Measurements from ENCODE around the gene ANAPC1.
A peak's percentile ranks its signal among the peaks of the same experiment; 100 is the strongest.

Gene ANAPC1

DNA sequence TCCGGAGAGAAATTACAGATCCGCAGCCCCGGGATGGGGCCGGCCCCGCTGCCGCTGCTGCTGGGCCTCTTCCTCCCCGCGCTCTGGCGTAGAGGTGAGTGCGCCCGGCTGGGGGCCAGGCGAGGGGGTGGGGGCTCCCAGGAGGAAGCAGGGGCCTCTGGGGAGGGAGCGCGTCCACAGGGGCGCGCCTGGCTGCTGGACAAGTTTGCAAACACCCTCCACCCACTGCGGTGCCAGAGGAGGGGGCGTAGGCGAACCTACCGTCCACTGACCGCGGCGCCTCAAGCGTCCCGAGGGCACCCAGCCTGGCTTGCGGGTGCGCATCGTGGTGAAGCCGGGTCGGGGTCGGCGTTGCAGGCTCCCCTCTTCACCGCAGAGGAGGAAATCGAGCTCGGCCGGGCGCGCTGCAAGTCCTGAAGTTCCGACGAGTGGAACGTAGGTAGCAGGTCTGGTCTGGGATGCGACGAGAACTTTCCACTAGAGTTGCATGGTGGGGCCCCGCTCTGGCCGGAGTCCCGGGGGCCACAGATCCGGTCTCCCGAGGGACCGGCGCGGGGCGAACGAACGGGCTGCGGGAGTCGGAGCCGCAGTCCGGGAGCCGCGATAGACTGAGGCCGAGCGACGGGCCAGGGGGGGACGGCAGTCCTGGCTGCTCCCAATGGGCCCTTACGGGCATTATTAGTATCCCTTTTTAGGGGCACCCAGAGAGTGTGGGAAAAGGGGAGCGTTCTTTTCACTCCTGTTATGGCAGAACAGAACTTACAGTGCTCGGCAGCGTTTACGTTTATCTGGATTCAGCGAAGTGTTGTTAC, 14.9 kb upstream of the ANAPC1 start (continued):
- TF ChIP-seq, protein P1, sequence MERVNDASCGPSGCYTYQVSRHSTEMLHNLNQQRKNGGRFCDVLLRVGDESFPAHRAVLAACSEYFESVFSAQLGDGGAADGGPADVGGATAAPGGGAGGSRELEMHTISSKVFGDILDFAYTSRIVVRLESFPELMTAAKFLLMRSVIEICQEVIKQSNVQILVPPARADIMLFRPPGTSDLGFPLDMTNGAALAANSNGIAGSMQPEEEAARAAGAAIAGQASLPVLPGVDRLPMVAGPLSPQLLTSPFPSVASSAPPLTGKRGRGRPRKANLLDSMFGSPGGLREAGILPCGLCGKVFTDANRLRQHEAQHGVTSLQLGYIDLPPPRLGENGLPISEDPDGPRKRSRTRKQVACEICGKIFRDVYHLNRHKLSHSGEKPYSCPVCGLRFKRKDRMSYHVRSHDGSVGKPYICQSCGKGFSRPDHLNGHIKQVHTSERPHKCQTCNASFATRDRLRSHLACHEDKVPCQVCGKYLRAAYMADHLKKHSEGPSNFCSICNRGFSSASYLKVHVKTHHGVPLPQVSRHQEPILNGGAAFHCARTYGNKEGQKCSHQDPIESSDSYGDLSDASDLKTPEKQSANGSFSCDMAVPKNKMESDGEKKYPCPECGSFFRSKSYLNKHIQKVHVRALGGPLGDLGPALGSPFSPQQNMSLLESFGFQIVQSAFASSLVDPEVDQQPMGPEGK (tag by site-specific recombination; IDR thresholded peaks at IDR 0.05) = peak; percentile 71
- TF ChIP-seq GLI4 (tag by site-specific recombination; IDR thresholded peaks at IDR 0.05) (no peak), KLF9 (tag by site-specific recombination; IDR thresholded peaks at IDR 0.05; ENCODE audit: low read depth) (peak; percentile 35; the same call in 1 of the 2 replicates), ZNF585B (tag by site-specific recombination; IDR thresholded peaks at IDR 0.05) (no peak), ZNF707 (tag by site-specific recombination; IDR thresholded peaks at IDR 0.05) (no peak), ZNF843 (tag by site-specific recombination; IDR thresholded peaks at IDR 0.05) (no peak)

DNA sequence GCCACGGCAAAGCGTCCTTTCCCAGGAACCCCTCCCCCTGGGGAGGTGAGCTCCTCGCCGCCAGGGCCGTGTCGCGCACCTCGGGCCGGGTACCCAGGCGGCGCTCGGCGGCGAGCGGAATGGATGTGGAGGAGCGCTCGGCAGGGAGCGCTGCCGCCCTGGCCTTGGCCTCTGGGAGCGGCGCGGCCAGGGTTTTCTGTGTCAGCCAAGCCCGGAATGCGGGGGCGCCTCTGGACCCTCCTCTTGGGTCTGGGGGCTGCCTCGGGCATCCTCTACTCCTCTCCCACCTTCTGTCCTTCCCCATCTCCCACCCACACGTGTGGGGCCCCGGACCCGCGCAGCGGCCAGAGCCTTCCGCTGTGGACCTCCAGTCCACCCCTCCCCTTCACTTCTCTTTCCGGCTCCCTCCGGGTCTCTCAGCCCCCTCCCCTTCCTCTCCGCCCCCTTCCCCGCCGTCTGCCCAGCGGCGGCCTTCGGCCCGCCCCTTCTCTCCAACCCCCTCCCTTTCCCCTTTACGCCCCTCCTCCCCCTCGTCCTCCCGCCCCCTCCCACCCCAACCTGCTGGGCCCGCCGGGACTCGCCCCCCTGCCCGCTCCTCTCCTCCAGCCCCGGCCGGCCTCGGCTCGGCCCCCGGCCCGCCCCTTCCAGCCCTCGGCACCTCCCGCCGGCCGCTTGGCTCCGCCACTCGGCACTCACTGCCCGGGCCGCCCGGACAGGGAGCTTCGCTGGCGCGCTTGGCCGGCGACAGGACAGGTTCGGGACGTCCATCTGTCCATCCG, 14.1 kb upstream of the ANAPC1 start, which contains the start of gene MERTK:
Gene MERTK, plus strand, starts transcription at position 684 of the 779 bp plus-strand sequence. CDS start 129 bp downstream, outside the sequence.
- ChIA-PET POLR2A (interaction anchor here (0.5 to 2.1 kb wide), 6 partner anchors 10 to 357 kb away, joined by 3 to 20 read pairs (median 5); partner anchors contain the start of genes ANAPC1, TMEM87B and ZC3H8), CTCF (interaction anchor here (0.8 to 1.6 kb wide), 3 partner anchors 9 to 151 kb away, joined by 3 to 14 read pairs (median 4); no protein-coding TSS in a partner anchor)
- no peaks in the 10 kb centered on the region for H3K9me3 ChIP-seq (ENCODE audit: control insufficient read depth, insufficient read depth, low read depth, low read length)
- H3K4me1 ChIP-seq (ENCODE audit: control insufficient read depth, insufficient read depth, low read length) = peaks cover 10% of the 10 kb centered on the region; the same call in 1 of the 2 replicates
- peak within 1 kb of the TSS; percentile 75 for H3K4me3 ChIP-seq (ENCODE audit: low read depth, low read length)
- H3K27ac ChIP-seq (ENCODE audit: extremely low read depth, low read depth, low read length) = peak within 1 kb of the TSS; percentile 76; the same call in 1 of the 2 replicates
- H3K36me3 ChIP-seq (ENCODE audit: control insufficient read depth in 2 of 2, insufficient read depth in 1 of 2, low read length in 2 of 2) = no peaks in the 10 kb centered on the region
- no peak for TF ChIP-seq ZFP3 (tag by site-specific recombination; IDR thresholded peaks at IDR 0.05; ENCODE audit: low read depth)
- TF ChIP-seq SALL2 (tag by site-specific recombination; IDR thresholded peaks at IDR 0.05; ENCODE audit: borderline replicate concordance) = no peak
- peak; percentile 8; the same call in 1 of the 2 replicates for TF ChIP-seq ZBTB17 (tag by site-specific recombination; IDR thresholded peaks at IDR 0.05)
- TF ChIP-seq ZFP41 (tag by site-specific recombination; IDR thresholded peaks at IDR 0.05; ENCODE audit: borderline replicate concordance) = no peak
- TF ChIP-seq SCRT1 (tag by site-specific recombination; IDR thresholded peaks at IDR 0.05; ENCODE audit: borderline replicate concordance) = no peak
- TF ChIP-seq ZNF843 (tag by site-specific recombination; IDR thresholded peaks at IDR 0.05) = peak; percentile 68
- TF ChIP-seq, protein P2, sequence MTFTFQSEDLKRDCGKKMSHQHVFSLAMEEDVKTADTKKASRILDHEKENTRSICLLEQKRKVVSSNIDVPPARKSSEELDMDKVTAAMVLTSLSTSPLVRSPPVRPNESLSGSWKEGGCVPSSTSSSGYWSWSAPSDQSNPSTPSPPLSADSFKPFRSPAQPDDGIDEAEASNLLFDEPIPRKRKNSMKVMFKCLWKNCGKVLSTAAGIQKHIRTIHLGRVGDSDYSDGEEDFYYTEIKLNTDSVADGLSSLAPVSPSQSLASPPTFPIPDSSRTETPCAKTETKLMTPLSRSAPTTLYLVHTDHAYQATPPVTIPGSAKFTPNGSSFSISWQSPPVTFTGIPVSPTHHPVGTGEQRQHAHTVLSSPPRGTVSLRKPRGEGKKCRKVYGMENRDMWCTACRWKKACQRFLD (tag by site-specific recombination; IDR thresholded peaks at IDR 0.05) = no peak
- no peak for TF ChIP-seq PRDM1 (tag by site-specific recombination; IDR thresholded peaks at IDR 0.05)
- TF ChIP-seq, protein P3, sequence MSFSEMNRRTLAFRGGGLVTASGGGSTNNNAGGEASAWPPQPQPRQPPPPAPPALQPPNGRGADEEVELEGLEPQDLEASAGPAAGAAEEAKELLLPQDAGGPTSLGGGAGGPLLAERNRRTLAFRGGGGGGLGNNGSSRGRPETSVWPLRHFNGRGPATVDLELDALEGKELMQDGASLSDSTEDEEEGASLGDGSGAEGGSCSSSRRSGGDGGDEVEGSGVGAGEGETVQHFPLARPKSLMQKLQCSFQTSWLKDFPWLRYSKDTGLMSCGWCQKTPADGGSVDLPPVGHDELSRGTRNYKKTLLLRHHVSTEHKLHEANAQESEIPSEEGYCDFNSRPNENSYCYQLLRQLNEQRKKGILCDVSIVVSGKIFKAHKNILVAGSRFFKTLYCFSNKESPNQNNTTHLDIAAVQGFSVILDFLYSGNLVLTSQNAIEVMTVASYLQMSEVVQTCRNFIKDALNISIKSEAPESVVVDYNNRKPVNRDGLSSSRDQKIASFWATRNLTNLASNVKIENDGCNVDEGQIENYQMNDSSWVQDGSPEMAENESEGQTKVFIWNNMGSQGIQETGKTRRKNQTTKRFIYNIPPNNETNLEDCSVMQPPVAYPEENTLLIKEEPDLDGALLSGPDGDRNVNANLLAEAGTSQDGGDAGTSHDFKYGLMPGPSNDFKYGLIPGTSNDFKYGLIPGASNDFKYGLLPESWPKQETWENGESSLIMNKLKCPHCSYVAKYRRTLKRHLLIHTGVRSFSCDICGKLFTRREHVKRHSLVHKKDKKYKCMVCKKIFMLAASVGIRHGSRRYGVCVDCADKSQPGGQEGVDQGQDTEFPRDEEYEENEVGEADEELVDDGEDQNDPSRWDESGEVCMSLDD (tag by site-specific recombination; IDR thresholded peaks at IDR 0.05) = peak; percentile 65; the same call in 1 of the 2 replicates
- TF ChIP-seq, protein P4, sequence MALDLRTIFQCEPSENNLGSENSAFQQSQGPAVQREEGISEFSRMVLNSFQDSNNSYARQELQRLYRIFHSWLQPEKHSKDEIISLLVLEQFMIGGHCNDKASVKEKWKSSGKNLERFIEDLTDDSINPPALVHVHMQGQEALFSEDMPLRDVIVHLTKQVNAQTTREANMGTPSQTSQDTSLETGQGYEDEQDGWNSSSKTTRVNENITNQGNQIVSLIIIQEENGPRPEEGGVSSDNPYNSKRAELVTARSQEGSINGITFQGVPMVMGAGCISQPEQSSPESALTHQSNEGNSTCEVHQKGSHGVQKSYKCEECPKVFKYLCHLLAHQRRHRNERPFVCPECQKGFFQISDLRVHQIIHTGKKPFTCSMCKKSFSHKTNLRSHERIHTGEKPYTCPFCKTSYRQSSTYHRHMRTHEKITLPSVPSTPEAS (tag by site-specific recombination; IDR thresholded peaks at IDR 0.05) = no peak
- TF ChIP-seq, protein P5, sequence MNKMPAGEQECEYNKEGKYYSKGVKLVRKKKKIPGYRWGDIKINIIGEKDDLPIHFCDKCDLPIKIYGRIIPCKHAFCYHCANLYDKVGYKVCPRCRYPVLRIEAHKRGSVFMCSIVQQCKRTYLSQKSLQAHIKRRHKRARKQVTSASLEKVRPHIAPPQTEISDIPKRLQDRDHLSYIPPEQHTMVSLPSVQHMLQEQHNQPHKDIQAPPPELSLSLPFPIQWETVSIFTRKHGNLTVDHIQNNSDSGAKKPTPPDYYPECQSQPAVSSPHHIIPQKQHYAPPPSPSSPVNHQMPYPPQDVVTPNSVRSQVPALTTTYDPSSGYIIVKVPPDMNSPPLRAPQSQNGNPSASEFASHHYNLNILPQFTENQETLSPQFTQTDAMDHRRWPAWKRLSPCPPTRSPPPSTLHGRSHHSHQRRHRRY (tag by site-specific recombination; IDR thresholded peaks at IDR 0.05) = no peak
- TF ChIP-seq ZNF624 (tag by site-specific recombination; IDR thresholded peaks at IDR 0.05) = no peak
- no peak for TF ChIP-seq ZNF112 (tag by site-specific recombination; IDR thresholded peaks at IDR 0.05)
- no peak for TF ChIP-seq ZNF560 (tag by site-specific recombination; IDR thresholded peaks at IDR 0.05; ENCODE audit: borderline replicate concordance)
- TF ChIP-seq MEIS1 (CRISPR knock-in tag; IDR thresholded peaks at IDR 0.05; ENCODE audit: borderline replicate concordance) = no peak
- TF ChIP-seq ZNF133 (tag by site-specific recombination; IDR thresholded peaks at IDR 0.05) = no peak
- no peak for TF ChIP-seq OSR2 (tag by site-specific recombination; IDR thresholded peaks at IDR 0.05)
- no peak for TF ChIP-seq HOXA7 (CRISPR knock-in tag; IDR thresholded peaks at IDR 0.05; ENCODE audit: borderline replicate concordance)
- TF ChIP-seq TCF7L2 (IDR thresholded peaks at IDR 0.05; ENCODE audit: borderline replicate concordance, low read depth, low read length) = no peak
- TF ChIP-seq ZNF366 (tag by site-specific recombination; conservative IDR thresholded peaks at IDR 0.05) = peak; percentile 71; the same call in 1 of the 2 replicates
- no peak for TF ChIP-seq GLI4 (tag by site-specific recombination; IDR thresholded peaks at IDR 0.05)
- no peak for TF ChIP-seq TRIM28 (IDR thresholded peaks at IDR 0.05; ENCODE audit: borderline replicate concordance, low read length)

Measured in HEK293 (cell line).